ENCODE measurements around the gene TBL2. TPM values are rescaled to one million over a fixed set of nuclear protein-coding genes. Genes with fewer than 3 reads are reported as not detected.

The TBL2 gene
- total RNA-seq, 1 experiment from 2014 or later: 62.8 TPM

DNA sequence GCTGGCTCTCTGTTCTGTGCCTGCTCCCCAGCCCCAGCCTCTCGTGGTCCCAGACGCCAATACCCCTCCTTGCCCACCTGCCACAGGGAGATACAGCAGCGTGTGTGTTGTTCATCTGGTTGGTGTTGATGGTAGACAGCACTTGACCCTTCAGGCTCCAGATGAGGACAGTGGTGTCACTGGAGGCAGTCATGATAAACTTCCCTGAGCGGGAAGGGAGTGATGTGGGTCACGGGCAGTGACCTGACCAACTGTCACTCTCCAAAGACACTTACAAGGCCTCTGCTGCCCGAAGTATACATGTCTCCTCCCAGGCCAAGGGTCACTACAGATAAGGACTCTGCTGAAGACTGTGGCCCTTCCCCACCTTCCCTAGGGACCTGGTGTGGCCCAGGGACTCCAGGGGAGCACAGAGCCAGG lies 5.6 kb downstream of the TBL2 start:
- Histone ChIP-seq H2AFZ (ENCODE audit: low read length) (no peak overlapping the region), H3K9me2 (replicated peaks; ENCODE audit: low read length) (no peaks in the 10 kb centered on the region), H3K9me3 (ENCODE audit: low read length) (no peaks in the 10 kb centered on the region), H3K4me2 (ENCODE audit: low read length) (no peak overlapping the region), H3K79me2 (ENCODE audit: low read length) (peaks cover 23% of the 10 kb centered on the region), H3F3A (ENCODE audit: low read length, unreplicated experiment) (no peaks in the 10 kb centered on the region), H3K4me3 (ENCODE audit: low read length) (no peak overlapping the region), H3K4me1 (ENCODE audit: insufficient read depth, low read length) (peaks cover 13% of the 10 kb centered on the region), H3K36me3 (ENCODE audit: low read depth, low read length) (peaks cover 39% of the 10 kb centered on the region), H3K27me3 (ENCODE audit: low read length) (no peaks in the 10 kb centered on the region), H4K20me1 (ENCODE audit: low read length) (no peaks in the 10 kb centered on the region), H3K9ac (ENCODE audit: low read length) (no peak overlapping the region), H3K27ac (ENCODE audit: low read length) (no peak overlapping the region)
- ATAC-seq: no peak
- CTCF ChIA-PET: no interaction called here
- POLR2A ChIA-PET (ENCODE audit: unreplicated experiment): interaction anchor here (0.6 kb wide), 1 partner anchor 51 kb away, joined by 4 read pairs; the partner anchor contains the start of gene BAZ1B
- no TSS peak for BruUV-seq (replicated peaks)
- DNase-seq: no peak
- intact Hi-C loops (cut with micrococcal nuclease): no loop called here
- TF ChIP-seq EZH2phosphoT487 (IDR thresholded peaks at IDR 0.05; ENCODE audit: borderline replicate concordance, low read length): no peak
- TF ChIP-seq, protein P1, sequence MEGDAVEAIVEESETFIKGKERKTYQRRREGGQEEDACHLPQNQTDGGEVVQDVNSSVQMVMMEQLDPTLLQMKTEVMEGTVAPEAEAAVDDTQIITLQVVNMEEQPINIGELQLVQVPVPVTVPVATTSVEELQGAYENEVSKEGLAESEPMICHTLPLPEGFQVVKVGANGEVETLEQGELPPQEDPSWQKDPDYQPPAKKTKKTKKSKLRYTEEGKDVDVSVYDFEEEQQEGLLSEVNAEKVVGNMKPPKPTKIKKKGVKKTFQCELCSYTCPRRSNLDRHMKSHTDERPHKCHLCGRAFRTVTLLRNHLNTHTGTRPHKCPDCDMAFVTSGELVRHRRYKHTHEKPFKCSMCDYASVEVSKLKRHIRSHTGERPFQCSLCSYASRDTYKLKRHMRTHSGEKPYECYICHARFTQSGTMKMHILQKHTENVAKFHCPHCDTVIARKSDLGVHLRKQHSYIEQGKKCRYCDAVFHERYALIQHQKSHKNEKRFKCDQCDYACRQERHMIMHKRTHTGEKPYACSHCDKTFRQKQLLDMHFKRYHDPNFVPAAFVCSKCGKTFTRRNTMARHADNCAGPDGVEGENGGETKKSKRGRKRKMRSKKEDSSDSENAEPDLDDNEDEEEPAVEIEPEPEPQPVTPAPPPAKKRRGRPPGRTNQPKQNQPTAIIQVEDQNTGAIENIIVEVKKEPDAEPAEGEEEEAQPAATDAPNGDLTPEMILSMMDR (conservative IDR thresholded peaks at IDR 0.05; ENCODE audit: low read depth, low read length): no peak

DNA sequence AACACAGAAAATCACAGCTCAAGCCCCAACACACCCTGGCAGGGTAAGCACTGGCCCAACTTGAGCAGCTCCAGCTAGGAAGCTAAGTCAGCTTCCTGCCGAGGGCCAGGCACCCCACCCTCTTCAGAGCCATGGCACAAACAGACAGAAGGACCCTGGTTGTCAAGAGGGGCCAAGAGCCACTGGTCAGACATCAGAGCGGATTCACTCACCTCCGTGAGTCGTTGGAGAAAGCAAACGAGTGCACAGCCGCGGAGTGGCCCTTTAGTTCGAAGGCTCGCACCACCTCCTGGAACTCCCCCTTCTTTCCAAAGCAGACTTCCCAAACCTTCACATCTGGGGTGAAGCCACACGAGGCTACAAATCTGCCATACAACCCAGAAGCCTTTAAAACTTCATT lies 7.4 kb downstream of the TBL2 start:
- H3K27me3 ChIP-seq (ENCODE audit: low read length): no peaks in the 10 kb centered on the region
- H4K20me1 ChIP-seq (ENCODE audit: low read length): no peaks in the 10 kb centered on the region
- no peaks in the 10 kb centered on the region for H3K4me1 ChIP-seq (ENCODE audit: insufficient read depth, low read length)
- no peaks in the 10 kb centered on the region for H3F3A ChIP-seq (ENCODE audit: low read length, unreplicated experiment)
- no peak overlapping the region for H2AFZ ChIP-seq (ENCODE audit: low read length)
- no peak overlapping the region for H3K27ac ChIP-seq (ENCODE audit: low read length)
- TF ChIP-seq EZH2 (IDR thresholded peaks at IDR 0.05; ENCODE audit: low read length, unreplicated experiment) (no peak), EZH2phosphoT487 (IDR thresholded peaks at IDR 0.05; ENCODE audit: borderline replicate concordance, low read length) (no peak)
- TF ChIP-seq, protein P1 (conservative IDR thresholded peaks at IDR 0.05; ENCODE audit: low read depth, low read length): no peak
- no peak overlapping the region for H3K4me2 ChIP-seq (ENCODE audit: low read length)
- H3K9me2 ChIP-seq (replicated peaks; ENCODE audit: low read length): no peaks in the 10 kb centered on the region
- CTCF ChIA-PET: no interaction called here
- no peak for DNase-seq
- no peaks in the 10 kb centered on the region for H3K9me3 ChIP-seq (ENCODE audit: low read length)
- peaks cover 39% of the 10 kb centered on the region for H3K36me3 ChIP-seq (ENCODE audit: low read depth, low read length)
- POLR2A ChIA-PET (ENCODE audit: unreplicated experiment): no interaction called here
- no peak for ATAC-seq
- no TSS peak for BruUV-seq (replicated peaks)
- H3K9ac ChIP-seq (ENCODE audit: low read length): no peak overlapping the region
- intact Hi-C loops (cut with micrococcal nuclease): no loop called here
- no peak overlapping the region for H3K4me3 ChIP-seq (ENCODE audit: low read length)
- H3K79me2 ChIP-seq (ENCODE audit: low read length): peaks cover 5% of the 10 kb centered on the region; the same call in 1 of the 2 replicates

DNA sequence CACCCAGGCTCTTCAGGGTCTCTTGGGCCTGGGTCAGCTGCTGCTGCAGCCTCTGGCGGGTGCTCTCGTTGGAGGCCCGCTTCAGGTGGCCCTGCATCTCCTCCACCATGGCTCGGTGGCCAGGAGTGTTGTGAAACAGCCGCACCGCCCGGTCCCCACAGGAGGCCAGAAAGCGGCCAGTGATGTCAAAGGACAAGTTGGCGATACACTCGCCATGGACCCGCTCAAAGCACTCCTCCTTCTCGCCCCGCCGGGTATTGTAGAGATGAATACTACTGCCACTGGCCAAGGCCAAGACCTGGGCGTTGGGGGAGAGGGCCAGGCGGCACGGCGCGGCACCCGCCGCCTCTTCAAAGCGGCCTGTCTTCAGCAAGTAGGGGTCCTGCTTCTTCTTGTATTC lies 7.9 kb downstream of the TBL2 start:
- BruUV-seq (replicated peaks): no TSS peak
- no peak for ATAC-seq
- ChIA-PET POLR2A (ENCODE audit: unreplicated experiment) (no interaction called here), CTCF (no interaction called here)
- intact Hi-C loops (cut with micrococcal nuclease): no loop called here
- H4K20me1 ChIP-seq (ENCODE audit: low read length): no peaks in the 10 kb centered on the region
- no peak overlapping the region for H3K27ac ChIP-seq (ENCODE audit: low read length)
- no peak overlapping the region for H3K9ac ChIP-seq (ENCODE audit: low read length)
- no peaks in the 10 kb centered on the region for H3K4me1 ChIP-seq (ENCODE audit: insufficient read depth, low read length)
- no peaks in the 10 kb centered on the region for H3F3A ChIP-seq (ENCODE audit: low read length, unreplicated experiment)
- no peak overlapping the region for H3K4me3 ChIP-seq (ENCODE audit: low read length)
- peaks cover 1% of the 10 kb centered on the region; the same call in 1 of the 2 replicates for H3K79me2 ChIP-seq (ENCODE audit: low read length)
- H2AFZ ChIP-seq (ENCODE audit: low read length): no peak overlapping the region
- no peak overlapping the region for H3K4me2 ChIP-seq (ENCODE audit: low read length)
- no peaks in the 10 kb centered on the region for H3K9me3 ChIP-seq (ENCODE audit: low read length)
- DNase-seq: no peak
- no peaks in the 10 kb centered on the region for H3K9me2 ChIP-seq (replicated peaks; ENCODE audit: low read length)
- no peaks in the 10 kb centered on the region for H3K27me3 ChIP-seq (ENCODE audit: low read length)
- peaks cover 39% of the 10 kb centered on the region for H3K36me3 ChIP-seq (ENCODE audit: low read depth, low read length)
- TF ChIP-seq, protein P1 (conservative IDR thresholded peaks at IDR 0.05; ENCODE audit: low read depth, low read length): no peak
- no peak for TF ChIP-seq EZH2 (IDR thresholded peaks at IDR 0.05; ENCODE audit: low read length, unreplicated experiment)
- TF ChIP-seq EZH2phosphoT487 (IDR thresholded peaks at IDR 0.05; ENCODE audit: borderline replicate concordance, low read length): no peak

Measured in PC-3 (cell line).